ENCODE data around the gene ADCY9. TPM values are rescaled to one million over a fixed set of nuclear protein-coding genes. Genes with fewer than 3 reads are reported as not detected.

The ADCY9 gene
- total RNA-seq, 1 experiment from 2014 or later = 4.7 TPM

DNA sequence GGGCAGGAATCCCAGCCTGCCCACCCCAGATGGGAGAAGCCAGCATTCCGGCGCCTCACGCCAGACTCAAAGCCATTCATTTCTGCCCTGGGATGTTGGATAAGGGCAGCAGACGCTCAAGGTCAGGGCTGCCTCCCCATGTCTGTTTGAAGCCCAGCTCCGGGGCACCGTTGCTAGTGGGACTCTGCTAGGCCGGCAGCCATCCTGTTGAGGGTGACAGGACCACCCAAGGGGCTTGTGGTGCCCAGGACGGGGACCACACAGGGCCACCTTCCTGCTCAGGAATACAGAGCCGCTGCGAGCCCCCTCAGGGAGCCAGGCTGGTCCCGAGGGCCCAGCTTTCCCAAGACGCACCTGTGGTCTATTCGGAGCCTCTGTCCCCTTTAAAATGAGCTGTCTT is 134.0 kb downstream of the ADCY9 start:
- WGBS (ENCODE audit: extremely low coverage, insufficient read length, low lambda C conversion rate) = no CpG with 5 or more reads among the region's 13 CpGs
- Histone ChIP-seq H2BK20ac (ENCODE audit: low read depth, low read length, poor library complexity, severe bottlenecking) (no peak overlapping the region), H4K20me1 (ENCODE audit: control insufficient read depth, insufficient read depth, insufficient read length) (no peaks in the 10 kb centered on the region), H3K14ac (ENCODE audit: insufficient read depth, low read length) (no peak overlapping the region), H2BK15ac (ENCODE audit: low read depth, low read length) (no peak overlapping the region), H3T11ph (ENCODE audit: low read length) (no peak overlapping the region), H3K23ac (ENCODE audit: insufficient read length, low read depth, low read length) (no peak overlapping the region), H3K27me3 (ENCODE audit: insufficient read depth, low read length) (no peaks in the 10 kb centered on the region), H3K18ac (ENCODE audit: insufficient read length, low read depth, low read length) (no peak overlapping the region), H2BK120ac (ENCODE audit: low read depth, low read length, poor library complexity, severe bottlenecking) (no peak overlapping the region), H3K23me2 (ENCODE audit: insufficient read length, low read depth, low read length, poor library complexity, severe bottlenecking) (no peaks in the 10 kb centered on the region), H2BK5ac (ENCODE audit: insufficient read length, low read length) (no peak overlapping the region), H2AK5ac (ENCODE audit: insufficient read length, low read length) (no peak overlapping the region), H2AFZ (ENCODE audit: low read length) (no peak overlapping the region), H3K56ac (ENCODE audit: insufficient read length, low read depth, low read length) (no peak overlapping the region), H3K79me2 (ENCODE audit: insufficient read depth, low read length) (no peaks in the 10 kb centered on the region), H3K4me2 (ENCODE audit: insufficient read depth, insufficient read length, low read length) (no peak overlapping the region), H4K91ac (ENCODE audit: insufficient read length, low read depth, low read length) (no peak overlapping the region), H3K4ac (ENCODE audit: low read depth, low read length) (no peak overlapping the region), H3K4me1 (ENCODE audit: insufficient read depth, low read length) (no peaks in the 10 kb centered on the region), H3K27ac (ENCODE audit: insufficient read length, low read depth, low read length) (no peak overlapping the region), H3K9me3 (ENCODE audit: control insufficient read depth, low read depth, low read length) (no peaks in the 10 kb centered on the region), H3K9ac (ENCODE audit: extremely low read depth, insufficient read length, low read length) (no peak overlapping the region), H4K5ac (ENCODE audit: insufficient read length, low read depth, low read length) (no peak overlapping the region), H4K8ac (replicated peaks; ENCODE audit: insufficient read length, low read depth, low read length) (no peak overlapping the region), H3K79me1 (ENCODE audit: insufficient read depth, low read depth, low read length, poor library complexity, severe bottlenecking) (no peaks in the 10 kb centered on the region), H2BK12ac (ENCODE audit: insufficient read length, low read depth, low read length) (no peak overlapping the region)
- Mint-ChIP-seq H3K4me3 (no peak overlapping the region), H3K4me1 (peaks cover 5 to 10% of the 10 kb centered on the region in 2 experiments), H3K36me3 (ENCODE audit: insufficient read depth in 1 of 3, low read depth in 3 of 3) (peaks cover 0 to 2% (median 2%) of the 10 kb centered on the region in 3 experiments; a peak in 2 of 7 replicates), H3K9me3 (no peaks in the 10 kb centered on the region), H3K27me3 (ENCODE audit: low read depth) (peaks cover 6% of the 10 kb centered on the region), H3K27ac (no peak overlapping the region)
- no peak for DNase-seq
- TF ChIP-seq, protein P1, sequence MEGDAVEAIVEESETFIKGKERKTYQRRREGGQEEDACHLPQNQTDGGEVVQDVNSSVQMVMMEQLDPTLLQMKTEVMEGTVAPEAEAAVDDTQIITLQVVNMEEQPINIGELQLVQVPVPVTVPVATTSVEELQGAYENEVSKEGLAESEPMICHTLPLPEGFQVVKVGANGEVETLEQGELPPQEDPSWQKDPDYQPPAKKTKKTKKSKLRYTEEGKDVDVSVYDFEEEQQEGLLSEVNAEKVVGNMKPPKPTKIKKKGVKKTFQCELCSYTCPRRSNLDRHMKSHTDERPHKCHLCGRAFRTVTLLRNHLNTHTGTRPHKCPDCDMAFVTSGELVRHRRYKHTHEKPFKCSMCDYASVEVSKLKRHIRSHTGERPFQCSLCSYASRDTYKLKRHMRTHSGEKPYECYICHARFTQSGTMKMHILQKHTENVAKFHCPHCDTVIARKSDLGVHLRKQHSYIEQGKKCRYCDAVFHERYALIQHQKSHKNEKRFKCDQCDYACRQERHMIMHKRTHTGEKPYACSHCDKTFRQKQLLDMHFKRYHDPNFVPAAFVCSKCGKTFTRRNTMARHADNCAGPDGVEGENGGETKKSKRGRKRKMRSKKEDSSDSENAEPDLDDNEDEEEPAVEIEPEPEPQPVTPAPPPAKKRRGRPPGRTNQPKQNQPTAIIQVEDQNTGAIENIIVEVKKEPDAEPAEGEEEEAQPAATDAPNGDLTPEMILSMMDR (conservative IDR thresholded peaks at IDR 0.05) = no peak

Data from H9 (cell line).